HCT116 (cell line): Measurements from ENCODE around the gene AMPD1. TPM values are rescaled to one million over a fixed set of nuclear protein-coding genes. Genes with fewer than 3 reads are reported as not detected.

ENCODE experiments used
- ATAC-seq: fragments of 200-7000 bp; cut with Tn5 transposase; 2 replicates; pipeline ENCODE4 v1.9.1; 2020; ENCODE audit warnings: mild to moderate bottlenecking, moderate library complexity
- BruUV-seq: library from RNA; stranded (reverse); fragments of 400-500 nt; replicated peaks from 2 replicates; lab custom pipeline; 2021; lab: Mats Ljungman, UMichigan
- CTCF ChIA-PET: fragments of 300-600 bp; sonication (Branson Sonifier 250); formaldehyde crosslinking; loops from one replicate; lab custom pipeline; 2021; ENCODE audit warnings: antibody characterized with exemption; lab: Charles Lee
- POLR2A ChIA-PET: fragments of 300-600, 350-600 bp; sonication (Branson Sonifier 250); formaldehyde crosslinking; loops from one replicate; lab custom pipeline; 2021; ENCODE audit warnings: antibody characterized with exemption; lab: Charles Lee
- RAD21 ChIA-PET, 2 experiments: fragments of 300-600 bp; sonication (Branson Sonifier 250); formaldehyde crosslinking; loops; one replicate each; lab custom pipeline; 2023; ENCODE audit warnings: low total read pairs in 2 of 2; ENCODE audit not compliant: uncharacterized antibody in 2 of 2, unreplicated experiment in 2 of 2, low non-redundant PET in 1 of 2; lab: Charles Lee
- DNase-seq: peaks from one replicate; pipeline ENCODE4 v3.0.0-alpha.2; 2010; ENCODE audit warnings: low read depth, low spot score
- H2AFZ ChIP-seq: fragments of 200-600 bp; shearing (Covaris generic), sonication (generic); 2 replicates; pipeline ENCODE4 v1.6.1; 2017; ENCODE audit warnings: low read depth, mixed run types, mixed read lengths, antibody characterized with exemption, low read length; ENCODE audit not compliant: poor library complexity, severe bottlenecking
- H3K27ac ChIP-seq: 2 replicates; pipeline ENCODE4 v1.5.1; 2012; ENCODE audit warnings: low read depth, low read length
- H3K27me3 ChIP-seq: fragments of 200-600 bp; sonication (generic); 2 replicates; pipeline ENCODE4 v1.6.1; 2016; ENCODE audit warnings: mixed run types, low read length, mixed read lengths; ENCODE audit not compliant: insufficient read depth
- H3K36me3 ChIP-seq, 2 experiments: fragments of 200-500 bp in 1 of 2; fragments of 200-600 bp in 1 of 2; sonication (Bioruptor generic) in 1 of 2; sonication (generic) in 1 of 2; 2 replicates each; pipeline versions ENCODE4 v1.5.1 to v1.6.1; 2014 to 2016; ENCODE audit warnings: low read length in 2 of 2, inconsistent platforms in 1 of 2, mixed read lengths in 1 of 2, mixed run types in 1 of 2; ENCODE audit not compliant: insufficient read depth in 2 of 2, control insufficient read depth in 1 of 2
- H3K4me1 ChIP-seq, 2 experiments: fragments of 200-600 bp in 1 of 2; sonication (generic) in 1 of 2; 2 replicates each; pipeline versions ENCODE4 v1.5.1 to v1.6.1; 2012 to 2017; ENCODE audit warnings: low read length in 2 of 2, inconsistent platforms in 1 of 2, mild to moderate bottlenecking in 1 of 2, mixed read lengths in 1 of 2, mixed run types in 1 of 2, moderate library complexity in 1 of 2; ENCODE audit not compliant: insufficient read depth in 2 of 2, control insufficient read depth in 1 of 2
- H3K4me2 ChIP-seq: fragments of 200-600 bp; sonication (generic); 2 replicates; pipeline ENCODE4 v1.6.1; 2017; ENCODE audit warnings: mixed run types, low read length, mixed read lengths
- H3K4me3 ChIP-seq, 2 experiments: fragments of 200-600 bp in 1 of 2; sonication (generic) in 1 of 2; replicated peaks in 1 of 2; 2 replicates each; pipeline ENCODE4 v1.5.1; 2011 to 2016; ENCODE audit warnings: low read length in 2 of 2, control low read depth in 1 of 2, low read depth in 1 of 2, mild to moderate bottlenecking in 1 of 2, mixed read lengths in 1 of 2, mixed run types in 1 of 2
- H3K79me2 ChIP-seq: fragments of 200-600 bp; sonication (generic); 2 replicates; pipeline ENCODE4 v1.6.1; 2017; ENCODE audit warnings: mild to moderate bottlenecking, mixed run types, low read length, moderate library complexity, mixed read lengths; ENCODE audit not compliant: insufficient read depth
- H3K9ac ChIP-seq: fragments of 200-600 bp; sonication (generic); 2 replicates; pipeline ENCODE4 v1.6.1; 2016; ENCODE audit warnings: low read length, mixed read lengths
- H3K9me2 ChIP-seq: fragments of 200-600 bp; sonication (generic), shearing (Covaris generic); 2 replicates; pipeline ENCODE4 v1.6.1; 2017; ENCODE audit warnings: mixed run types, mild to moderate bottlenecking, moderate library complexity; ENCODE audit not compliant: insufficient read depth
- H3K9me3 ChIP-seq, 2 experiments: fragments of 200-500 bp in 1 of 2; fragments of 200-600 bp in 1 of 2; sonication (Bioruptor generic) in 1 of 2; sonication (generic) in 1 of 2; 2 replicates each; pipeline ENCODE4 v1.6.1; 2014 to 2017; ENCODE audit warnings: low read length in 2 of 2, mixed read lengths in 2 of 2, inconsistent platforms in 1 of 2, low read depth in 1 of 2, mild to moderate bottlenecking in 1 of 2, mixed run types in 1 of 2, moderate library complexity in 1 of 2; ENCODE audit not compliant: control insufficient read depth in 1 of 2, insufficient read depth in 1 of 2
- H4K20me1 ChIP-seq: fragments of 200-600 bp; sonication (generic), shearing (Covaris generic); 2 replicates; pipeline ENCODE4 v1.6.1; 2017; ENCODE audit warnings: mixed run types, mild to moderate bottlenecking, moderate library complexity; ENCODE audit not compliant: insufficient read depth
- EZH2 ChIP-seq: fragments of 200-600 bp; sonication (generic); IDR thresholded peaks from 2 replicates; pipeline ENCODE4 v1.6.1; 2017; ENCODE audit warnings: antibody characterized with exemption, mixed run types
- FOSL1 ChIP-seq: IDR thresholded peaks from 2 replicates; pipeline ENCODE4 v1.6.1; 2012; ENCODE audit warnings: low read depth
- RAD21 ChIP-seq: IDR thresholded peaks from 2 replicates; pipeline ENCODE4 v1.6.1; 2012; ENCODE audit warnings: low read depth, mild to moderate bottlenecking
- REST ChIP-seq: IDR thresholded peaks from 2 replicates; pipeline ENCODE4 v1.6.1; 2012; ENCODE audit warnings: low read depth
- SIN3A ChIP-seq: IDR thresholded peaks from 2 replicates; pipeline ENCODE4 v1.6.1; 2012; ENCODE audit warnings: low read depth
- YY1 ChIP-seq: IDR thresholded peaks from 2 replicates; pipeline ENCODE4 v1.6.1; 2011; ENCODE audit warnings: low read length, low read depth, moderate library complexity, mild to moderate bottlenecking; ENCODE audit not compliant: insufficient replicate concordance; ENCODE audit errors: extremely low read depth
- ZFX ChIP-seq: fragments of 450-650 bp; IDR thresholded peaks from 2 replicates; pipeline ENCODE4 v1.6.1; 2017
- ZNF274 ChIP-seq: fragments of 200-500 bp; sonication (Bioruptor generic); IDR thresholded peaks from 2 replicates; pipeline ENCODE4 v1.6.1; 2014; ENCODE audit warnings: mild to moderate bottlenecking, low read depth, low read length, inconsistent platforms
- intact Hi-C: fragments of 100-400 bp; cut with micrococcal nuclease; formaldehyde crosslinking; loops from 2 replicates; pipeline ENCODE4 v1.10.0; 2022
- total RNA-seq: library from RNA; stranded (reverse); gene quantifications from one replicate; pipeline ENCODE4 v1.2.1, GENCODE V29; 2021; ENCODE audit not compliant: unreplicated experiment

The AMPD1 gene
- total RNA-seq, 1 experiment from 2014 or later, result not detected

GRCh38 chr1:114627107-114627506, 68.2 kb downstream of the AMPD1 start:
- ATAC-seq (no peak), DNase-seq (no peak)
- no peak overlapping the region for H2AFZ ChIP-seq
- ChIA-PET POLR2A (no interaction called here), CTCF (no interaction called here), RAD21 (no interaction called here)
- H3K9ac ChIP-seq, result no peak overlapping the region
- TF ChIP-seq REST (no peak), FOSL1 (no peak), SIN3A (no peak), ZNF274 (no peak), RAD21 (no peak), EZH2 (no peak), YY1 (no peak), ZFX (no peak)
- H3K79me2 ChIP-seq, result no peaks in the 10 kb centered on the region
- H3K4me1 ChIP-seq, result peaks cover 0 to 6% of the 10 kb centered on the region in 2 experiments; a peak in 1 of 4 replicates
- no peaks in the 10 kb centered on the region for H4K20me1 ChIP-seq
- H3K27ac ChIP-seq, result no peak overlapping the region
- no peaks in the 10 kb centered on the region for H3K27me3 ChIP-seq
- H3K4me2 ChIP-seq, result no peak overlapping the region
- intact Hi-C loops, result no loop called here
- H3K36me3 ChIP-seq, result no peaks in the 10 kb centered on the region
- H3K4me3 ChIP-seq, result no peak overlapping the region
- H3K9me3 ChIP-seq, result no peaks in the 10 kb centered on the region
- no TSS peak for BruUV-seq
- no peaks in the 10 kb centered on the region for H3K9me2 ChIP-seq
